HG03469 (cell line): ENCODE measurements around the gene PLAA.

Experiments used
- ATAC-seq: cut with Tn5 transposase; IDR thresholded peaks from one replicate; pipeline ENCODE4 v1.9.1; 2021; ENCODE audit warnings: mild to moderate bottlenecking, moderate library complexity, moderate number of reproducible peaks; ENCODE audit not compliant: unreplicated experiment

The PLAA gene

DNA sequence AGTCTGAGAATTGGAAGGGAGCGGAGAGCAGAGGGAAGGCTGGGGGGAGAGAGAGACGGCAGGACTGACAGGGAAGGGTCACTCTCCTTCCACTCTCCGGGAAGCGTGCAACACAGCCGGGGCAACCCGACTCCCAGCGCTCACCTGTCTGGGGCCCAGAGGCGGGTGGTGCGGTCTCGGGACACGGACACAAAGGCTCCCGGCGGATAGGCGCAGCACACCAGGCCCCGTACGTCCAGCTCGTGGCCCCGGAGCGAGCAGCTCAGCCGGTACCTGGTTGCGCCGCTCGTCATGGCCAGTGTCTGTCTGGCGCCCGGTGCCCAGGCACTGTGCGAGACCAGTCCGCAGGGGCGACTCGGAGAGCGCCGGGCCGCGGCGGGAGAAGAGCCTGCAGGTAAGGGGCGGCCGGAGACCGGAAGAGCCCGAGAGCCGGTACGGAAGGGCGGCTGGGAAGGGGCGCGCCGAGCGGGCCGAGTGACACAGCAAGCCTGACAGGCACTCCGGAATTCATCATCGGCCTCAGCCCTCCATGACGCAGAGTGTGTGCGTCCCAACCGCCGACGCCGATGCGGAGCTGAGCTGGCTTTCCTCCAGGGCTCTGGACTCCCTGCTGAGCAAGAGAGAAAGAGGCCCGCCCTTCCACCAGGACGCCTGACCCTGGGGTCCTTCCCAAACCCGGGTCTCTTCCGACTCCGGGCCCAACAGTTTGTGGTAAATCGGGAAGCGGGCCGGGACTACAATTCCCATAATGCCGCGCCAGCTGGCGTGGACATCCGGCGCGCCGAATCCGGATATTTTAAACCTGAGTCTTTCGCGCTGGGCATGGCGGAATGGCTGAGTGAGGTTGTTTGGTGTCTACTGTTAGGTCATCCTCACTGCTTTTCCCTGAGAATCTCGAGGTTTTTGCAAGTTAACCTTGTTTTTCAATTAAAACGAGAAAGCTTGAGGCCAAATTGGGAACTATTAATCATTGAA, at the start of gene PLAA:
Gene PLAA, minus strand, starts transcription at position 490 of the 975 bp plus-strand sequence. Its CDS starts 197 bp downstream, at position 293.
- ATAC-seq, result peak; percentile 97

DNA sequence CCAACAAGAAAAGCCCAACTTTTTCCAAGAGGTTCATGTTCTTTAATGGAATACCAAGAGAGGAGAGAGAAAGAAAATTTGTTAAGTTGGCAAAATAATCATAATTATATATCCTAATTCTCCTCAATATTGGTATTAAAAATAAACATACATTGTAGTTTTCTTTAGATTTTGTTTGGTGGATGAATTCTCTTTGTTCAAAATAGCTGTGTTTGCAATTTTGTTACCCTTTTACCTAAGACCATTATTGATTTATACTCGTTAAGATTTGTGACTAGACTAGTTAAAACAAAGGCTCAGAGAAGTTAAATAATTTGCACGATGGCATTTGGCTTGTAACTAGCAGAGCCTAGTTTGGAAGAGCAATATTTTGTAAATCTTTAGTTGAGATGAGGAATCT, 48.8 kb upstream of the PLAA start:
- ATAC-seq, result no peak

DNA sequence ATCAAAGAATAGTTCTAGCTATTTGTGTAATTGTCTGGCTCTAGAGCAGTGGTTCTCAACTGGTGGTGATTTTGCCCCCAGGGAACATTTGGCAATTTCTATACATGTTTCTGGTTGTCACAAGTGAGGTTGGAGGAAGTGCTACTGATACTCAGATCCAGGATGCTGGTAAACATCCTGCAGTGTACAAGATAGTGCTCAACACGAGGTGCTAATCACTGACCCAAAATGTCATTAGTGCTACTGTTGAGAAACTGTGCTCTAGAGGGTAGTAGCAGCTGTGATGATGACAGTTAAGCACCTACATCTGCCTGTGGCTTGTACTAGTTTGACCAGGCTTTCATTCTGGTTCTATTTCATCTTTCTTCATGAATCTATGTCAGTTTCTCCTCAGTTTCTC, 36.3 kb upstream of the PLAA start:
- no peak for ATAC-seq

DNA sequence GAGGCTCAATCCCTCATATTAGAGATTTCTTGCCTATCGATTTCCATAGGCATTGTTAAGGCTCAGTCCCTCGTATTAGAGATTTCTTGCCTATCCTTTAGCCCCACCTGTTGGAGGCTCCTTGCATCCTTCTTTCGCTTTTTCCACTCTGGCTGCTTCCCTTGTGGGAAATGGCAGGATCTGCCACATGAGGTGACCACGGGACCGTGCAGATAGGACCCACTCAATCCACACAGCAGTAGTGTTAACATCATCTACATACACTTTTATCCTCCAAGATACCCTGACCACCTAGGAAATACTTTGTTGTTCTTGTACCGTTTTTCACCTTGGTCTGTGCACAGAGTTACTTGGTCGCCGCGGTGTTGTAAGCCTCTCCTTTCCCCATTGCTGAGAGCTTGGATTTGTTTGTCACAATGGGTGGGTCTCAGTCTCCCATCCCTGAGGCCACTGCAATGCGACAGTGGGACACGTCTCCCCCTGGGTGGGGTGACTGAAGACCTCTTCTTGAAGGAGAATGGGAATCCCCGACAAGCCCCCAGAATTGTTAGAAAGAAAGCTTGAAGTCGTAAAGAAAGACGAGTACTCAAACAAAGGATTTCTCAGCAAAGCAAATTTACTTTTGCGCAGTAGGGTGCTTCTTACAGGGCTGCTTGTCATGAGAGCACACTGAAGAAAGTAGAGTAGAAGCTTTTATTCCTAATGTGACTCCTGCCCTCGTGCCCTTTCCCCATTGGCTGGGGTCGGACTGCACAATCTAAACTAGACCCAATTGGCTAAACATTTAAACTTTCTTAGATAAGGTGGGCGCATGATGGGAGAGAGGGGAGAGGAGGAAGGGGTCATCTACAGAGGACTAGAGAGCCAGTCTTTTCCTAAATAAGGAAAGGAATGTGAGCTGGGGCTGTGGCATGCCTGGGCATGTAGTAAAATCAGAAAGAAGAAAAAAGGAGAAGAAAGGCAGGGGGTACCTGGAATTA, 29.0 kb upstream of the PLAA start:
- no peak for ATAC-seq

DNA sequence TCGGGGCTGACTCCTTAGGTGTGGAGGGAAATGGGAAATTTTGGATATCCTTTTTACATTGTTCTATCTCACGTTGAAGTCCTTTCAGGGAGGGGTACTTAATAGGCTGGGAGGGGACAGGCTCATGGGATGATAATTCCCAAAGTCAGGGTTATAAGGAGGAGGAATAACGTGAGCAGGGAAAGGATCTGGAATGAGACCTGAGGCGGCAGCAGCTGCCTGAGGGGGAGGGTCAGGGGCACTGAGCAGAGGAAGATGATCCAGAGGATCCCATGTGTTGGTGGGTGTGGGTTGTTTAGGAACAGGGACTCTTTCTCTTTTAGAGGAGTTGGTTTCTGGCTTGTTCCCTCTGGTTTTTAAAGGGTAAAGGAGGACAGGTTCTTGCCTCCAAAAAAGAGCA, 27.9 kb upstream of the PLAA start:
- ATAC-seq, result no peak

DNA sequence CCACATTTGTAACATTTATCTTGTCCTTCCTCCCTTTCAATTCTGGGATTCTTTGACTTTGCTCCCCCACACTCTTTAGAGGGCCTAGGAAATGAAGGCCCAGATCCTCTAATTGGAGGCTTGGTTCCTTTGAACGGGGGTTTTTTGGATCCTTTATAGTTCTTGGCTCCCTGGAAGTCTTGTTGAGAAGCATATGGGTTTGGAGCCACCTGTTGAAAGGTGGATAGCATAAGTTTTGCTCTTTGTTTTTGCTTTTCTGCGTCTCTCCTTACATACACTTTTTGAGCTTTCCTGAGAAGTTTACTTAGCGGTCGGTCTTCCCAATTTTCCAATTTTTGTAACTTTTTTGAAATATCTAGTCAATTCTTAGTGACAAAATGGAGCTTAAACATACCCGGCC, 26.9 kb upstream of the PLAA start:
- no peak for ATAC-seq

DNA sequence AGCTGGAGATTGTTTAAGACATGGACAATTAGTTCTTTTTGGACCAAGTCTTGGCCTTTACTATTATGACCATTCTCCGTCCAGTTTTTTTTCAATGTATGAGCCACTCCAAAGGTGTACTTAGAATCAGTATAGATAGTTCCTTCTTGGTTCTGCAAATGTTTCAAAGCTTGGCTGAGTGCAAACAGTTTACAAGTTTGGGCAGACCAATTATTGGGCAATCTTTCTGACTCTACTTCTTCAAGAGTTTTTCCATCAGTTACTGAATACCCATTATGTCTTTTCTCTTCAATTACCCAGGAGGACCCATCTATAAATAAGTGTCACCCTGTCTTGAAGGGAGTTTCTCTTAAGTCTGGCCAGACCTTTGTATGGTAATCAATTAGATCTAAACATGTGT, 24.7 kb upstream of the PLAA start:
- no peak for ATAC-seq

DNA sequence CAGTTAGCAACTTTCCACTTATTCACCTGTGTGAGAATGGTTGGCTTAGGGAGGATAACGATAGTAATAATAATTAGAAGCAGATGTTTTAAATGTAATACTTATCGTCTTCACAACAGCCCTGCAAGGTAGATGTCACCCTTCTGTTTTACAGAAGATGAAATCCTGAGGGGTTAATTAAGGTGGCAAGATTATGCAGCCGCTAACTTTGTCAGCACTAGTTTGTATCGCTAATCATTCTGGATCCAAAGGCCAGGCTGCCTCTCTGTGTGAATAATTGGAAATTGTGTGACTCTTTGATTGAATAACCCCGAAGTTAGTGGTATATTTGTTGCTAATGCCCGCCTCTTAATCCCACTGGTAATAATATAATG, 9.8 kb upstream of the PLAA start:
- ATAC-seq, result no peak

DNA sequence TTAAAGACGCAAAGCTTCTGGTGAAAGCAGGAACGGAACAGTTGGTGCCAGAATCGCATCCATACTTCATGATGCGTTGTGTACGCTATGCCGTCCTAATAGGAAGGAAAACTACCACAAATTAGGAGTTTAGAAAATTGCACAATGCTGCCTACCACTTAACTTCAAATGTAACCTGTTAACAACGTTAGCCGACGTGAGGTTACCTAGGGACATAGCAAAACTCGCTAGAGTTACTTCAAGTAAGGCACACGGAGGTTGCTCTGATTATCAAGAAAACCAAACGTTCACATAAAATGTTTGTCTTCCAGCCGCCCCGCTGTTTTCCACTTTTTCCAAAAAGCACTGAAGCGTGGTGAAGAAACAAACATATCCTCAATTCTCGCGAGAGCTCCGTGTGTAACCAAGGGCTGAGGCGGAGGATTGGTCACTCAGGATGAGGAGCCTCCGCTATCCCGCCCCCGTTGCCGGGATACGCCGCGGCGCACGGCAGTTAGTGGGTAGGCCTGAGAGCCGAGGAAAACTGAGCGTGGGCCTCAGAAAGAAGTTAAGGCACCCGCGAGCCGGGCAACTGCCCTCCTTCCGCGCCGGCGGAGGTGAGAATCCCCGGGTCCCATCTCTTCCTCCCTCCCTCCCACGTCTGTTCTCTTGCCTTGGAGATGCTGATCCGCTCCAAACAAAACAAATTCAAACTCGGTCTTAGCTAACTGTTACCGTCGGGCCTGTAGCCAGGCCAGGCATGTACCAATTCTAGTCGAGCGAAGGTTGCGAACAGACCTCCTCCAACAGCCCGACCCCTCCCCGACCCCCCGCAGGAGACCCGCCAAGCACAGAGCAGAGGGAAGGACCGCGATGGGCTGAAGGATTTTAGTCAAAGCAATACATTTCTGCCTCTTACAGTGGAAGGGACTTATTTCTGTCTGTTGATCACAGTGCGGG, 9.1 kb upstream of the PLAA start, which contains the start of gene IFT74:
Gene IFT74, plus strand, starts transcription at position 492 of the 939 bp plus-strand sequence. CDS start 5,556 bp downstream, outside the sequence.
- peak; percentile 91 for ATAC-seq

DNA sequence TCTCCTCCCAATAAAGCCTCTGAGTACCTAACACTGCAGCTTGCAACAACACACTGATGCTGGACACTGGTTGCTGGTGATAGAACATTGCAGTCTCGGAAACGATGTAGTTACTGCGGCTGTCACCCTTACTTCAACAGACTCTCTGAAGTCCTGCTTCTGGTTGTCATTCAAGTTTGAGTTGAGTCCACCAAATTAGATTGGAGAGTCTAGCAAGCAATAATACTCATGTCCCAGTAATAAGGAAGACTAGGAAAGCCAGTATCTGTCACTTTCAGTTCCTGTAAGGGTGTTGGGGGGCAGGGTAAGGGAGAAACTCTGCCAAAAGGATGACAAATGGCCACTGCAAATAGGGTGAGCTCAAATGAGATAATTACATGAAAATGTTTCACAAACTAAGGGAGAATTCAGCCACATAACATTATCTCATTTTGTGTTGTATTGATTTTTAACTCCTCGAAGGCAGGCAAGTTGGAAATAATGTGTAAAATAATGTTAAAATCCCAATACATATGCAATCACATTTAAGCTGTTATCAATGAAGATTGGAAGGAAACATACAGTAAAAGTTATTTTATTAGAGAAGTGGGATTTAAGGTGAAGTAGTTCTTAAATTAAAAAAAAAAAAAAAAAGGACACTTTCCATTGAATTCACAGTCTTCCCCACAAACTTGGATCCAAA, 8.3 kb upstream of the PLAA start:
- ATAC-seq, result peak; percentile 15

DNA sequence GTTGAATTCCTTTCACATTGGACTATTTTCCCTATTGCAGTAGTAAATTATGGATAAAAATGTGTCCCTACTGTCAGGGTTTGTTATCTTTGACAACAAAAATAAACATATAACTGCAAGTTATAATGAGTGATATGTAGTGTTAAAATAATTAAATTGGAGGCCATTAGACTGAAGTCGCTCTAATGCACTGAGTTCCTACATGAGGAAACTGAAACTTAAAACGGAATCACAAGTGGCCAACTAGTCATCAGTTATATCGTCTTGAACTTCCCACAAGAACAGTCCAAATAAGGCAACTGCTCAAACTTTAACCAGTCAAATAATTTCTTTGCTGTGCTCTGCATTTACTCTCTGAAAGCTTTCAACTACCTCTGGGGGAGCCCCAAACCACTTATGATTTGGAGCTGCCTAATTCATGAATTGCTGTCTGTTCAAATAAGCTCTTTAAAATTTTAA, 7.0 kb upstream of the PLAA start:
- peak; percentile 47 for ATAC-seq

DNA sequence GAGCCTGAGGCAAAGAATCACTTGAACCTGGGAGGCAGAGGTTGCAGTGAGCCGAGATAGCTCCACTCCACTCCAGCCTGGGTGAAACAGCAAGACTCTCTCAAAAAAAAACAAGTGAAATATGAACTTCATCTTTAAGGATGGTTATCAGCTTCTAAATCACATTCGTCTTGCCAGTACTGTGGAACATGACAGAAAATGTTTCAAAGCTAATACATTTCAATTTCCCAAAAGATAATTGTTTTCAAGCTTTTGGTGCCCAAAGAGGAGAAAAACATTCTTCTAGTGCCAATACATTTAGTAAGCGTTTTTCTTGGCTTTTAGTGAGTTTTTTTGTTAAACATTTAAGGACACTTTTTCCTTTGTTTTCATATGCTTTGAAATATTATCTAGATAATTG, 4.8 kb upstream of the PLAA start:
- no peak for ATAC-seq

DNA sequence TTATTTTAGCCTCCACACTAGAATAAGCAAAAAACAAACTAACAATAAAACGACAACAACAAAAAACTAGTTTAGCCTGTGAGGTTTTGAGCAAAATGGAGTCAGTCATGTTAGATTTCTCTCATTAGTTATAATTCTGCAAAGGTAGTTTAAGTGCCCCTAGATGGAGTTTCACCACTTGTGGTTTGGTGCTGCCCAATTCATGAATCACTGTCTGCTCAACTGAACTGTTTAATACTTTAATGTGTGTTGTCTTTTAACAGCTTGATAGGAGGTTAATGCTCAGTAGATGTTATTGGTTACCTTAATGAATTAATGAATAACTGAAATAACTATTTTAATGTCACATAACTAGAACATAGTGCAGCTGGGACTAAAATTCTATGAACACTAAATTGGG, 3.5 kb upstream of the PLAA start:
- no peak for ATAC-seq

DNA sequence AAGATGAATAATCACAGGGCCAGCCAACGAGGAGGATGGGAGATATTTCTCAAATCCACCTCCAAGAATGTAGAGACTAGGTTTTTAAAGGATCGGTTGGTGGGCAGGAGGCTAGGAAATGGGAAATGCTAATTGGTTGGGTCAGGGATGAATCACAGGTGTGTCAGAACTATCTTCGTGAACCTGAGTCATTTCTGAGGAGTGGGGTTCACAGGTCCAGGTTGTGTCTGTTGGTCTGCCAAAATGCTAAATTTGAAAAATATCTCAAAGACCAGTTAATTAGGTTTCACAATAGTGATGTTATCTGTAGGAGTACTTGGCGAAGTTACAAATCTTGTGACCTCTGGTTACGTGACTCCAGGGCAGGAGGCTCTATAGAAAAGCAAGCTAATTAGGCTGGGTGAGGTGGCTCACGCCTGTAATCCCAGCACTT, 2.6 kb upstream of the PLAA start:
- no peak for ATAC-seq

DNA sequence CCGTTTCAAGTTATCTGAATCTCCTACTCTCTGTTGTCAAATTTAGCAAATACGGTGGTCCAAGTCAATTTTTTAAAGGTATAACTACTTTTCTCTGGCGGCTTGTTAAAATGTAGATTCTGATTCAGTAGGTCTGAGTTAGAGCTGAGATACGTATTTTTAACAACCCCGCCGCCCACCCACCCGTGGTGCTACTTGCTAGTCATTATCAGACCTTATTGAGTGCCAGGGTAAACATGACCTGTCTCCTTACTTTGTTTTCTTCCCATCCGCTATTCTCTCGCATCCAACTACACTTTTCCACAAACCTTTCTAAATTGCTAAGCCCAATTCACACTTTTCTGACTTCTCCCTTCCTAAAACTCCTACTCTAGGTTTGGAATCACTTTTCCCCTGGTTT, 694 bp upstream of the PLAA start:
- no peak for ATAC-seq

DNA sequence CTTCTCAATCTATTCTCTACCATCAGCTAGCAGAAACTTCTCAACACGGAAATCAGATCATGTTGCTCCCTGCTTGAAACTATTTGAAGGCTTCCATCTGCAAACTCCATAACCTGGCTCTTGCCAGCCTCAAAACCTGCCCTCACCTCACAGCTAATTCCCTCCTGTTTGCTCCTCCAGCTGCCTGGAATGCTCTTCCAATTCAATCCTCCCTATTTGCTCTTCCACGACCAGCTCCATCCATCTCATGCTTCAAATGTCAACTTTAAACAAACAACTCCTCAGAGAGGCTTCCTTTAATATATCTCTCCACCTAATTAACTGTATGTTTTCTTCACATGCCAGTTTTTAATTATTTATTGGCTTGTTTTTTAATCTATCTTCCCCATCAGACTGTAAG, 1.5 kb downstream of the PLAA start:
- ATAC-seq, result no peak

DNA sequence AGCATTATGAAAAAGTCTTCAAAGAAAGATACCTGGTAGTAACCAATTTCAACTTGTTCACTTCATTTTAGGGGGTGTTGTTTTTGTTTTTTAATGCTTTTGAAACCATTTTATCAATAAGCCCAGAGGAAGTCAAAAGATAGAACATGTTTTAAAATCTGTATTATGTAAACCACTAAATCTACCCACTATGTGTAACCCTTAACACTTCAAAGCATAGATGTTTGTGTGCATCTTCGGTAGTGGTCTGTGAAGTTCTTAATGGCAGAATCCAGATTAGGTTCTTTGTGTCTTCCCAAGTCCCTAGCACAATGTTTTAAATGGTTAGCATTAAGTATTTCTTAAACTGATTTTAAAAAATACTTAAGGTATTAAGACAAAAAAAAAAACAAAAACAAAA, 6.3 kb downstream of the PLAA start:
- ATAC-seq, result no peak

DNA sequence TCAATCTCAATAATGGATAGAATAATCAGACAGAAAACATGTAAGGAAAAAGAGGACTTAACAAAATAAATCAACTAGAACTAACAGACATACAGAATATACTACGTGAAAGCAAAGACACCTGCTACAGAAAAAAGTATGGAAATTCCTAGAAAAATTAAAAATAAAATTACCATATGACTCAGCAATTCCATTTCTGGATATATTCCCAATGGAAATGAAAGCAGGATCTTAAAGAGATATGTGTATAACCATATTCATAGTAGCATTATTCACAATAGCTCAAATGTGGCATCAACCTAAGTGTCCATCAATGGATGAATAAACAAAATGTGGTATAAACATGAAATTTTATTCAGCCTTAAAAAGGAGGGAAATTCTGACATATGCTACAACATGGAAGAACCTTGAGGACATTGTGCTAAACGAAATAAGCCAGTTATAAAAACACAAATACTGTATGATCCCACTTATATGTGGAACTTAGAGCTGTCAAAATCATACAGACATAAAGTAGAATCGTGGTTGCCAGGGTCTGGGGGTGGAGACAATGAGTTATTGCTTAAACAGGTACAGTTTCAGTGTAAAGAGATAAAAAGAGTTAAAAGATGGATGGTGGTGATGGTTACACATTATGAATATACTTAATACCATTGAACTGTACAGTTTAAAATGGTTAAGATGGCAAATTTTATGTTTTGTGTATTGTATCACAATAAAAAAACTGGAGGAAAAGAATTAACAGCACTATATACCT, 6.9 kb downstream of the PLAA start:
- no peak for ATAC-seq

DNA sequence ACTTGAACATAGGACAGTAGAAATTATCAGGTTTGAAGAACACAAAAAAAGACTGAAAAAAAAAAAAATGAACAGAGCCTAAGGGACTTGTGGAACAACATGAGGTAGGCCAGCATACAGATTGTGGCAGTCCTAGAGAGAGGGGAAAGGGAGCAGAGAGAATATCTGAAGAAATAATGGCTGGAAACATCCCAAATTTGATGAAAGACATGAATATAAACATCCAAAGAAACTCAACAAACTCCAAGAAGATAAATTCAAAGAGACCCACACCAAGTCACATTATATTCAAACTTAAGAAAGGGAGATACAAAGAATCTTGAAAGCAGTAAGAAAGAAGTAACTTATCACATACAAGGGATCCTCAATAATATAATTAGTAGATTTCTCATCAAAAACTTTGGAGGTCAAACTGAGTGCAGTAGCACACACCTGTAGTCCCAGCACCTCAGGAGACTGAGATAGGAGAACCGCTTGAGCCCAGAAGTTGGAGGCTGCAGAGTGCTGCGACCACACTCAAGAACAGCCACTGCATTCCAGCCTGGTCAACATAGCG, 9.1 kb downstream of the PLAA start:
- ATAC-seq, result no peak
